HepG2 (cell line): ENCODE measurements around the gene EIF4E1B. TPM values are rescaled to one million over a fixed set of nuclear protein-coding genes. Genes with fewer than 3 reads are reported as not detected.

Experiments
- EED ChIP-seq: sonication (generic); formaldehyde crosslinking; IDR thresholded peaks from 2 replicates; pipeline ENCODE4 v1.5.0; 2020; ENCODE audit warnings: mild to moderate bottlenecking, missing genetic modification reagents
- FOSL1 ChIP-seq: sonication (generic); formaldehyde crosslinking; IDR thresholded peaks from 2 replicates; pipeline ENCODE4 v1.9.0; 2021; ENCODE audit warnings: missing genetic modification reagents, borderline replicate concordance
- FOXK2 ChIP-seq: fragments of 450-650 bp; IDR thresholded peaks from 2 replicates; pipeline ENCODE4 v1.6.1; 2016
- IKZF4 ChIP-seq: sonication (generic); formaldehyde crosslinking; IDR thresholded peaks from 2 replicates; pipeline ENCODE4 v1.5.1; 2020; ENCODE audit warnings: borderline replicate concordance, mild to moderate bottlenecking, low read depth, missing genetic modification reagents; ENCODE audit errors: not compliant biosample characterization
- TEF ChIP-seq: sonication (generic); formaldehyde crosslinking; IDR thresholded peaks from 2 replicates; pipeline ENCODE4 v1.5.0; 2020; ENCODE audit warnings: missing genetic modification reagents
- XRCC5 ChIP-seq: fragments of 200-400 bp; formaldehyde crosslinking; optimal IDR thresholded peaks from 2 replicates; pipeline ENCODE3; 2017; ENCODE audit warnings: mild to moderate bottlenecking, low read length
- ZNF263 ChIP-seq: sonication (generic); formaldehyde crosslinking; IDR thresholded peaks from 2 replicates; pipeline ENCODE4 v1.4.0; 2020; ENCODE audit warnings: missing genetic modification reagents
- ZXDC ChIP-seq: sonication (generic); formaldehyde crosslinking; IDR thresholded peaks from 2 replicates; pipeline ENCODE4 v1.5.0; 2020; ENCODE audit warnings: mild to moderate bottlenecking, missing genetic modification reagents
- polyA plus RNA-seq, 8 experiments: library from polyadenylated mRNA; depleted of rRNA in 3 of 8; stranded (reverse) in 7 of 8; unstranded in 1 of 8; fragments of >200 nt; fragmentation: Illumina TruSeq in 4 of 8; extraction: Trizol in 4 of 8; gene quantifications; 2 replicates each; pipeline versions ENCODE4 v1.2.1 to v1.2.3, GENCODE V29; 2011 to 2016; ENCODE audit warnings: low read depth in 4 of 8, missing spikeins in 1 of 8, mixed read lengths in 1 of 8; ENCODE audit not compliant: insufficient read depth in 1 of 8
- total RNA-seq, 5 experiments: library from RNA; depleted of rRNA; stranded (reverse); fragments of >200 nt; fragmentation: Illumina TruSeq; extraction: Trizol; gene quantifications; 2 replicates each; pipeline ENCODE4 v1.2.3, GENCODE V29; 2016; ENCODE audit warnings: low read depth in 1 of 5
- TF ChIP-seq, protein P1 (sequence below), 2 experiments: fragments of 450-650 bp in 1 of 2; sonication (generic) in 1 of 2; formaldehyde crosslinking in 1 of 2; IDR thresholded peaks; 2 replicates each; pipeline versions ENCODE4 v1.6.1 to v1.8.0; 2016 to 2022; ENCODE audit warnings: antibody characterized with exemption in 1 of 2, mild to moderate bottlenecking in 1 of 2, missing genetic modification reagents in 1 of 2

Gene EIF4E1B
- total and polyA plus RNA-seq, 2 of the 13 experiments (the other 11 are each of a cell fraction or from before 2014, with no cell fraction given), result not detected

DNA sequence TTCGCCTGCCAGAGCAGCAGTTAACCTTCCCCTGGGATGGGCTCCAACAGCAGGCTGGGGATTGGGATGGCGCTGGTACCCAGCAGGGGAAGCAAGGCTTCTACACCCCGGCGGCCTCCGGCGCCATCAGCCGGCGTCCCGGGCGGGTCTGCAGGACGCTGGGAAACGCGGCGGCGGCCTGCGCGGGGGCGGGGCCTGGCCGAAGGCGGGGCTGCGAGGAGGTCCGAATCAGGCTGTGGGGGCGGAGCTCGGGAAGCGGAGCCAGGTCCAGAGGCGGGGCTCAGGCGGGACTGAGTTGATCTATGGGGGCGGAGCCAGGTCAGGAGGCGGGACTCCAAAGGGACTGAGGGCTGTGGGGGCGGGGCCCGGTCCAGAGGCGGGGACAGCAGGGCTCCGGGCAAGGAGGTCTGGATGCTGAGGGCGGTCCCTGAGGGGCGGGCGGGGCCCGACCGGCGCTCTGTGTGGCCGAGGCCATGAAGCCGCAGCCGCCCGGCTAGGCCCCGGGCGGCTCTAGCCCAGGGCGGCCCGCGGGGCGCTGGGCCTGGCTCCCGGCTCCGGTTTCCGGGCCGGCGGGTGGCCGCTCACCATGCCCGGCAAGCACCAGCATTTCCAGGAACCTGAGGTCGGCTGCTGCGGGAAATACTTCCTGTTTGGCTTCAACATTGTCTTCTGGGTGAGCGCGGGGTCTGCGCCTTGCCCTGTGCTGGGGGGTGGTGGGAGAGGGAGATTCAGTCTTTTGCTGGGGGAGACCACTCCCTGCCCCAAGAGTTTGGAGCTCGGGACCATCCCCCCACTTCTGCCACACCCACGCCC lies 16.8 kb downstream of the EIF4E1B start, which contains the start of gene TSPAN17 (continued):
- TF ChIP-seq, protein P1, sequence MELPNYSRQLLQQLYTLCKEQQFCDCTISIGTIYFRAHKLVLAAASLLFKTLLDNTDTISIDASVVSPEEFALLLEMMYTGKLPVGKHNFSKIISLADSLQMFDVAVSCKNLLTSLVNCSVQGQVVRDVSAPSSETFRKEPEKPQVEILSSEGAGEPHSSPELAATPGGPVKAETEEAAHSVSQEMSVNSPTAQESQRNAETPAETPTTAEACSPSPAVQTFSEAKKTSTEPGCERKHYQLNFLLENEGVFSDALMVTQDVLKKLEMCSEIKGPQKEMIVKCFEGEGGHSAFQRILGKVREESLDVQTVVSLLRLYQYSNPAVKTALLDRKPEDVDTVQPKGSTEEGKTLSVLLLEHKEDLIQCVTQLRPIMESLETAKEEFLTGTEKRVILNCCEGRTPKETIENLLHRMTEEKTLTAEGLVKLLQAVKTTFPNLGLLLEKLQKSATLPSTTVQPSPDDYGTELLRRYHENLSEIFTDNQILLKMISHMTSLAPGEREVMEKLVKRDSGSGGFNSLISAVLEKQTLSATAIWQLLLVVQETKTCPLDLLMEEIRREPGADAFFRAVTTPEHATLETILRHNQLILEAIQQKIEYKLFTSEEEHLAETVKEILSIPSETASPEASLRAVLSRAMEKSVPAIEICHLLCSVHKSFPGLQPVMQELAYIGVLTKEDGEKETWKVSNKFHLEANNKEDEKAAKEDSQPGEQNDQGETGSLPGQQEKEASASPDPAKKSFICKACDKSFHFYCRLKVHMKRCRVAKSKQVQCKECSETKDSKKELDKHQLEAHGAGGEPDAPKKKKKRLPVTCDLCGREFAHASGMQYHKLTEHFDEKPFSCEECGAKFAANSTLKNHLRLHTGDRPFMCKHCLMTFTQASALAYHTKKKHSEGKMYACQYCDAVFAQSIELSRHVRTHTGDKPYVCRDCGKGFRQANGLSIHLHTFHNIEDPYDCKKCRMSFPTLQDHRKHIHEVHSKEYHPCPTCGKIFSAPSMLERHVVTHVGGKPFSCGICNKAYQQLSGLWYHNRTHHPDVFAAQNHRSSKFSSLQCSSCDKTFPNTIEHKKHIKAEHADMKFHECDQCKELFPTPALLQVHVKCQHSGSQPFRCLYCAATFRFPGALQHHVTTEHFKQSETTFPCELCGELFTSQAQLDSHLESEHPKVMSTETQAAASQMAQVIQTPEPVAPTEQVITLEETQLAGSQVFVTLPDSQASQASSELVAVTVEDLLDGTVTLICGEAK (IDR thresholded peaks at IDR 0.05), result no peak
- TF ChIP-seq, protein P1 (CRISPR knock-in tag; IDR thresholded peaks at IDR 0.05), result no peak
- TF ChIP-seq IKZF4 (CRISPR knock-in tag) (no peak), ZXDC (CRISPR knock-in tag) (no peak), ZNF263 (CRISPR knock-in tag) (no peak), EED (no peak), XRCC5 (peak; percentile 77), TEF (CRISPR knock-in tag) (no peak), FOXK2 (no peak), FOSL1 (CRISPR knock-in tag) (no peak)
